ENCODE results near the gene TXNRD2.

The TXNRD2 gene

GRCh38 chr22:19849835-19850762 lies 91.5 kb downstream of the TXNRD2 start:
- Histone ChIP-seq H3K23ac (ENCODE audit: low read length in 2 of 2) (peak overlapping the region in 1 of 2 experiments; percentile 75), H3K18ac (ENCODE audit: low read depth in 1 of 2, low read length in 2 of 2) (no peak overlapping the region), H3K9ac (ENCODE audit: low read length) (peak overlapping the region; percentile 21), H3K9me3 (ENCODE audit: control insufficient read depth, low read length) (no peaks in the 10 kb centered on the region), H3K14ac (ENCODE audit: low read length in 2 of 2) (peak overlapping the region in 1 of 2 experiments; percentile 80), H4K91ac (ENCODE audit: low read length) (no peak overlapping the region), H3K27me3 (ENCODE audit: control insufficient read depth in 1 of 2, insufficient read depth in 1 of 2, low read length in 2 of 2) (no peaks in the 10 kb centered on the region), H2AK5ac (ENCODE audit: low read length, severe bottlenecking) (no peak overlapping the region), H3K36me3 (ENCODE audit: control insufficient read depth in 1 of 2, insufficient read depth in 2 of 2, low read depth in 1 of 2, low read length in 2 of 2) (peaks cover 27 to 54% of the 10 kb centered on the region in 2 experiments), H3K79me1 (replicated peaks; ENCODE audit: low read length, poor library complexity, severe bottlenecking) (peaks cover 53% of the 10 kb centered on the region), H2BK120ac (ENCODE audit: low read depth, low read length) (no peak overlapping the region), H2BK15ac (ENCODE audit: low read depth, poor library complexity, severe bottlenecking) (no peak overlapping the region), H4K8ac (ENCODE audit: low read length) (no peak overlapping the region), H2AFZ (ENCODE audit: low read depth, low read length) (no peak overlapping the region), H3K4ac (ENCODE audit: low read depth in 1 of 2, low read length in 2 of 2) (no peak overlapping the region), H3K4me3 (ENCODE audit: insufficient read depth in 1 of 2, low read depth in 1 of 2, low read length in 2 of 2) (no peak overlapping the region), H2BK5ac (ENCODE audit: low read depth, low read length, poor library complexity, severe bottlenecking) (no peak overlapping the region), H2BK12ac (ENCODE audit: low read length in 2 of 2) (no peak overlapping the region), H3K27ac (ENCODE audit: low read length, poor library complexity, severe bottlenecking) (no peak overlapping the region), H3K4me2 (ENCODE audit: low read length, poor library complexity, severe bottlenecking) (no peak overlapping the region), H3K4me1 (ENCODE audit: control insufficient read depth, insufficient read depth, low read depth, low read length) (peaks cover 52% of the 10 kb centered on the region)
- 79% methylated on average over 9 of the region's 9 CpGs for WGBS
- peak; percentile 25 for DNase-seq

DNA sequence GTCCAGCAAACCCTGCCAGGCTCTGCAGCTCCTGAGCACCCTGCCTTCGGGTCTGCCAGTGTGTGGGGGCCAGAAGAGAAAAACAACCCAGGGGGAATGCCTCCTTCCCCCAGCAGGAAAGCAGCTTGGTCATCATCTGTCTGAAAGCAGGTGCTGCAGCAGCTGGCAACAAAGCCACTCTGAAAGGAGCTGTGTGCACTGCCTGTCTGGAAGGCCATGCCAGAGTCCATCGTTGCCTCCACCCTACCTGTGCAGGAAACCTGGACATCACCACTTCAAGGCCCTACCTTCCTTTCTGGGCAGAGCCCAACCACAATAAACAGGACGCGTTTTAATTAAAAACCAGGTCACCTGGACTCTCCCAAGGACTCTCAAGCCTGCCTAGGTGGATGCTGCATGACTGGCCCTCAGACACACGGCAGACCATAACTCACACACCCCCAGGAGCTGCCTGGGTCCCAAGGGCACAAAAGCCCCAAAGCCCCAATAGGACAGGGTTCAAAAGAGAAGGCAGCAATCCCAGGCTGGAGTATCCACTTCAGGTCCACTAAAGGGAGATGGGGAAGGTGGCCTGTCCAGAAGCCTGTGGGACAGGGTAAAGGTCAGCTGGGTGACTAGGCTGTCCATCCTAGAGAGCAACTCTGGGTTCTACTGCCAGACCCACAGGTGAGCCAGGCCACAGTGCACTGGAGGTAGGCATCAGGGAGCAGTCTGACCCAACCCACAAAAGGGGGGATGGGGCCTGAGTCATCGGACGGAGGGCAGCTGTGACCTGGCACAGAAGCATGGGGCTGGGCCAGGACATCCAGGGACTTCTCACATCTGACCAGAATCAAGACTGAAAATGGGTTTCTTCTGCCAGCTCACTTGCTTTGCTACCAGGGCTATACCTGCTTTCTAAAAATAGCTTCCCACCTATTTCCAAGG lies 93.1 kb downstream of the TXNRD2 start:
- Histone ChIP-seq H3K9me3 (ENCODE audit: control insufficient read depth, low read length) (no peaks in the 10 kb centered on the region), H3K4me3 (ENCODE audit: insufficient read depth in 1 of 2, low read depth in 1 of 2, low read length in 2 of 2) (no peak overlapping the region), H2BK5ac (ENCODE audit: low read depth, low read length, poor library complexity, severe bottlenecking) (no peak overlapping the region), H3K14ac (ENCODE audit: low read length in 2 of 2) (no peak overlapping the region), H2AK5ac (ENCODE audit: low read length, severe bottlenecking) (no peak overlapping the region), H3K4me1 (ENCODE audit: control insufficient read depth, insufficient read depth, low read depth, low read length) (peaks cover 63% of the 10 kb centered on the region), H3K9ac (ENCODE audit: low read length) (no peak overlapping the region), H3K27ac (ENCODE audit: low read length, poor library complexity, severe bottlenecking) (no peak overlapping the region), H3K18ac (ENCODE audit: low read depth in 1 of 2, low read length in 2 of 2) (peak overlapping the region in 1 of 2 experiments; percentile 54), H2AFZ (ENCODE audit: low read depth, low read length) (no peak overlapping the region), H2BK12ac (ENCODE audit: low read length in 2 of 2) (no peak overlapping the region), H3K27me3 (ENCODE audit: control insufficient read depth in 1 of 2, insufficient read depth in 1 of 2, low read length in 2 of 2) (no peaks in the 10 kb centered on the region), H2BK120ac (ENCODE audit: low read depth, low read length) (no peak overlapping the region), H4K91ac (ENCODE audit: low read length) (peak overlapping the region; percentile 1), H3K23ac (ENCODE audit: low read length in 2 of 2) (peak overlapping the region in 1 of 2 experiments; percentile 26), H3K79me1 (replicated peaks; ENCODE audit: low read length, poor library complexity, severe bottlenecking) (peaks cover 62% of the 10 kb centered on the region), H3K4me2 (ENCODE audit: low read length, poor library complexity, severe bottlenecking) (no peak overlapping the region), H3K4ac (ENCODE audit: low read depth in 1 of 2, low read length in 2 of 2) (no peak overlapping the region), H3K36me3 (ENCODE audit: control insufficient read depth in 1 of 2, insufficient read depth in 2 of 2, low read depth in 1 of 2, low read length in 2 of 2) (peaks cover 27 to 60% of the 10 kb centered on the region in 2 experiments), H4K8ac (ENCODE audit: low read length) (peak overlapping the region; percentile 19), H2BK15ac (ENCODE audit: low read depth, poor library complexity, severe bottlenecking) (no peak overlapping the region)
- 68% methylated on average over 6 of the region's 7 CpGs for WGBS
- DNase-seq: peak; percentile 45

DNA sequence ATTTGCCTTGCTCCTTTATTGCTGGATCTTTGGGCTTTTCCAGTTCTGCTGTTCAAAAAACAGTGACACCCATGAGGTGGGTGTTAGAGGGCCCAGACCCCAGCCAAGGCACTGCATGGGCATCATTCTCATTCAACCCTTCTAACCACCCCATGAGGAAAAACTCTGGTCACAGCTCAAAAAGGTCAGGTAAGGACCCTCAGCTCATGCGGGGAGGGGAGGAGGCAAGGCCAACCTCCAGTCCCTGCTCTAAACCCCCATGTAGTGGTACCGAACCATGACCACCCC lies 94.3 kb downstream of the TXNRD2 start:
- WGBS: 100% methylated on average over 1 of the region's 2 CpGs
- Histone ChIP-seq H2AFZ (ENCODE audit: low read depth, low read length) (no peak overlapping the region), H3K23ac (ENCODE audit: low read length in 2 of 2) (no peak overlapping the region), H3K9me3 (ENCODE audit: control insufficient read depth, low read length) (no peaks in the 10 kb centered on the region), H4K91ac (ENCODE audit: low read length) (no peak overlapping the region), H3K4ac (ENCODE audit: low read depth in 1 of 2, low read length in 2 of 2) (no peak overlapping the region), H3K4me3 (ENCODE audit: insufficient read depth in 1 of 2, low read depth in 1 of 2, low read length in 2 of 2) (no peak overlapping the region), H2AK5ac (ENCODE audit: low read length, severe bottlenecking) (no peak overlapping the region), H3K79me1 (replicated peaks; ENCODE audit: low read length, poor library complexity, severe bottlenecking) (peaks cover 74% of the 10 kb centered on the region), H2BK5ac (ENCODE audit: low read depth, low read length, poor library complexity, severe bottlenecking) (no peak overlapping the region), H2BK15ac (ENCODE audit: low read depth, poor library complexity, severe bottlenecking) (no peak overlapping the region), H3K18ac (ENCODE audit: low read depth in 1 of 2, low read length in 2 of 2) (no peak overlapping the region), H3K4me2 (ENCODE audit: low read length, poor library complexity, severe bottlenecking) (no peak overlapping the region), H2BK120ac (ENCODE audit: low read depth, low read length) (no peak overlapping the region), H3K36me3 (ENCODE audit: control insufficient read depth in 1 of 2, insufficient read depth in 2 of 2, low read depth in 1 of 2, low read length in 2 of 2) (peaks cover 24 to 68% of the 10 kb centered on the region in 2 experiments), H2BK12ac (ENCODE audit: low read length in 2 of 2) (no peak overlapping the region), H3K27ac (ENCODE audit: low read length, poor library complexity, severe bottlenecking) (no peak overlapping the region), H3K9ac (ENCODE audit: low read length) (no peak overlapping the region), H4K8ac (ENCODE audit: low read length) (no peak overlapping the region), H3K27me3 (ENCODE audit: control insufficient read depth in 1 of 2, insufficient read depth in 1 of 2, low read length in 2 of 2) (no peaks in the 10 kb centered on the region), H3K14ac (ENCODE audit: low read length in 2 of 2) (no peak overlapping the region), H3K4me1 (ENCODE audit: control insufficient read depth, insufficient read depth, low read depth, low read length) (peaks cover 60% of the 10 kb centered on the region)
- DNase-seq: no peak
